OCI-LY3 (cell line): ENCODE data around the gene COX7A2.

Experiments
- H2AFZ ChIP-seq: fragments of 200-600, 300-600 bp; shearing (Covaris generic); 2 replicates; pipeline ENCODE4 v1.6.0; 2014; ENCODE audit warnings: antibody characterized with exemption, low read depth, low read length
- H3K27ac ChIP-seq: fragments of 200-600, 300-600 bp; sonication (generic); 2 replicates; pipeline ENCODE4 v1.5.1; 2014; ENCODE audit warnings: mild to moderate bottlenecking, low read length, moderate library complexity, mixed read lengths
- H3K27me3 ChIP-seq: fragments of 200-600, 300-600 bp; sonication (generic); 2 replicates; pipeline ENCODE4 v1.6.1; 2014; ENCODE audit warnings: low read depth, low read length, mixed read lengths
- H3K36me3 ChIP-seq: fragments of 200-600, 300-600 bp; sonication (generic); replicated peaks from 2 replicates; pipeline ENCODE3; 2014; ENCODE audit warnings: low read depth, low read length, mixed read lengths
- H3K4me1 ChIP-seq: fragments of 300-600, 200-600 bp; sonication (generic); 2 replicates; pipeline ENCODE4 v1.6.1; 2014; ENCODE audit warnings: low read length, mixed read lengths
- H3K4me2 ChIP-seq: fragments of 200-600, 300-600 bp; sonication (generic); 2 replicates; pipeline ENCODE4 v1.6.1; 2014; ENCODE audit warnings: low read length, mixed read lengths
- H3K4me3 ChIP-seq: fragments of 300-600, 200-600 bp; sonication (generic); 2 replicates; pipeline ENCODE4 v1.5.1; 2014; ENCODE audit warnings: antibody characterized with exemption, mild to moderate bottlenecking, low read length, moderate library complexity
- H3K79me2 ChIP-seq: fragments of 300-600, 200-600 bp; shearing (Covaris generic); 2 replicates; pipeline ENCODE4 v1.6.1; 2014; ENCODE audit warnings: mild to moderate bottlenecking, low read length, mixed read lengths
- H3K9ac ChIP-seq: fragments of 300-600, 200-600 bp; shearing (Covaris generic); 2 replicates; pipeline ENCODE4 v1.6.0; 2014; ENCODE audit warnings: mild to moderate bottlenecking, low read length, moderate library complexity
- H3K9me3 ChIP-seq: fragments of 200-600, 300-600 bp; shearing (Covaris generic); 2 replicates; pipeline ENCODE4 v1.6.1; 2014; ENCODE audit warnings: low read length, mixed read lengths; ENCODE audit not compliant: insufficient read depth
- H4K20me1 ChIP-seq: fragments of 200-600, 300-600 bp; sonication (generic); 2 replicates; pipeline ENCODE4 v1.6.1; 2016; ENCODE audit warnings: low read length, mixed read lengths; ENCODE audit not compliant: insufficient read depth
- EZH2phosphoT487 ChIP-seq: fragments of 200-600 bp; shearing (Covaris generic); IDR thresholded peaks from 2 replicates; pipeline ENCODE4 v1.6.1; 2018; ENCODE audit warnings: antibody characterized with exemption, mixed run types, low read depth
- TF ChIP-seq, protein P1 (sequence below): fragments of 200-600, 300-600 bp; sonication (generic); IDR thresholded peaks from 2 replicates; pipeline ENCODE4 v1.5.1; 2014; ENCODE audit warnings: antibody characterized with exemption, low read length, low read depth

COX7A2 gene

DNA sequence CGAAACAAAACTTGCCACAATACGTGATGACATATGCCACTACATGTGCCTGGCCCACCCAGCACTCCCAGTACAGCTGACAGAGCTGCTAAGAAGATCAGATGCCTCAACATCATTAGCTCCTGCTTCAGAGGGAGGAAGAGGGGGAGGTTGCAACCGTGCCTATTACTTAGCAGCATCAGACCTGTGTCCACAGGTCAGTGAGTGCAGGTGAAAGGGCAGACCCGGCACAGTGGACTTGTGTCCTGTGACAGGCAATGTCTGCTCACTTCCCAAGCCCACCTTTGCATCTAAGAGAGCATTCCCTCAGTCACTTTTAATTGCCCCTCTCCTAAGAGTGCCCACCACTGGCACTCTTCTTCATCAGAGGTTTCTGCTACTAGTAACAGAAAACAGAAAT is 28.3 kb downstream of the COX7A2 start:
- H3K27me3 ChIP-seq, result no peaks in the 10 kb centered on the region
- no peaks in the 10 kb centered on the region for H3K36me3 ChIP-seq
- no peak overlapping the region for H3K4me2 ChIP-seq
- no peak overlapping the region for H3K9ac ChIP-seq
- H3K27ac ChIP-seq, result no peak overlapping the region
- no peak overlapping the region for H3K4me3 ChIP-seq
- no peaks in the 10 kb centered on the region for H3K79me2 ChIP-seq
- H2AFZ ChIP-seq, result no peak overlapping the region
- H3K9me3 ChIP-seq, result no peaks in the 10 kb centered on the region
- peaks cover 20% of the 10 kb centered on the region for H3K4me1 ChIP-seq
- TF ChIP-seq, protein P1, sequence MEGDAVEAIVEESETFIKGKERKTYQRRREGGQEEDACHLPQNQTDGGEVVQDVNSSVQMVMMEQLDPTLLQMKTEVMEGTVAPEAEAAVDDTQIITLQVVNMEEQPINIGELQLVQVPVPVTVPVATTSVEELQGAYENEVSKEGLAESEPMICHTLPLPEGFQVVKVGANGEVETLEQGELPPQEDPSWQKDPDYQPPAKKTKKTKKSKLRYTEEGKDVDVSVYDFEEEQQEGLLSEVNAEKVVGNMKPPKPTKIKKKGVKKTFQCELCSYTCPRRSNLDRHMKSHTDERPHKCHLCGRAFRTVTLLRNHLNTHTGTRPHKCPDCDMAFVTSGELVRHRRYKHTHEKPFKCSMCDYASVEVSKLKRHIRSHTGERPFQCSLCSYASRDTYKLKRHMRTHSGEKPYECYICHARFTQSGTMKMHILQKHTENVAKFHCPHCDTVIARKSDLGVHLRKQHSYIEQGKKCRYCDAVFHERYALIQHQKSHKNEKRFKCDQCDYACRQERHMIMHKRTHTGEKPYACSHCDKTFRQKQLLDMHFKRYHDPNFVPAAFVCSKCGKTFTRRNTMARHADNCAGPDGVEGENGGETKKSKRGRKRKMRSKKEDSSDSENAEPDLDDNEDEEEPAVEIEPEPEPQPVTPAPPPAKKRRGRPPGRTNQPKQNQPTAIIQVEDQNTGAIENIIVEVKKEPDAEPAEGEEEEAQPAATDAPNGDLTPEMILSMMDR, result no peak
- no peak for TF ChIP-seq EZH2phosphoT487
- no peaks in the 10 kb centered on the region for H4K20me1 ChIP-seq

DNA sequence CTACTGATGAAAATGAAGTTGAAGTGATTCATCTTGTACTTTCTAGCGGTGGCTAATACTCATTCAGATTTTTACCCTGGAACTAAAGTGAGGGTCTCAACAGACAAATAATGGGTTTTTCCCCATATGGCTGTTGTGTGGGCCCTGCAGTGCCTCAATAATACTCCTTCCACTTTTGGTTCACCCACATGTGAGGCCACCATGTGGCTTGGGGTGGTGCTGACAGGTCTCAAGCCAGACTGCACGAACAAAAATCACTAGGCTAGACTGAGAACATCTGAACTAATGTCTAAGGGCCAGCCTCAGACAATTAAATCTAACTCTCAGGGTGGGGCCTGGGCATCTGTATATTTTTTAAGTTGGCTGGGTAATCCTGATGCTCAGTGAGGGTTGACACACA is 29.9 kb downstream of the COX7A2 start:
- Histone ChIP-seq H3K9ac (no peak overlapping the region), H3K4me3 (no peak overlapping the region), H3K36me3 (no peaks in the 10 kb centered on the region), H4K20me1 (no peaks in the 10 kb centered on the region), H3K27ac (no peak overlapping the region), H3K9me3 (no peaks in the 10 kb centered on the region), H2AFZ (0 out of 2 replicates have a peak overlapping the region, but pooled peaks have one; percentile 19), H3K79me2 (no peaks in the 10 kb centered on the region), H3K27me3 (no peaks in the 10 kb centered on the region), H3K4me2 (no peak overlapping the region), H3K4me1 (peaks cover 26% of the 10 kb centered on the region)
- TF ChIP-seq, protein P1, result peak; percentile 34
- TF ChIP-seq EZH2phosphoT487, result no peak

DNA sequence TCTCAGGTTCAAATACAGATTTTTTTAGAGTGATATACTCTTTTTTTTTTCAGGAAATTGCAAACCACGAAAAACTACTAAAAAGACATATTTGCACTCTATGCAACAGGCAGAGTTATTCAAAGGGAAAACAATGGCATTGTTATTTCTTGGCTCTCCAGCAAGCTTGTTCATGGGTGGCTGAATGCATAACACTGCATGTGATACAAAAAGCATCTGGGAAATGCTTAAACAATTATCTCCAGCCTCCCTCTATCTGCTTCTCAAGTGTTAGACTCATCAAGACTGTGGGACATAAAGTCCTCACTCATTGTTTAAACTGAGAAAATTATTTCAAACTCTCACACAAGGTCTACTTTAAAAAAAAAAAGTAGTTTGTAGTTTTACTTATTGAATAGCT is 30.5 kb downstream of the COX7A2 start:
- TF ChIP-seq EZH2phosphoT487, result no peak
- TF ChIP-seq, protein P1, result no peak
- no peak overlapping the region for H3K4me2 ChIP-seq

DNA sequence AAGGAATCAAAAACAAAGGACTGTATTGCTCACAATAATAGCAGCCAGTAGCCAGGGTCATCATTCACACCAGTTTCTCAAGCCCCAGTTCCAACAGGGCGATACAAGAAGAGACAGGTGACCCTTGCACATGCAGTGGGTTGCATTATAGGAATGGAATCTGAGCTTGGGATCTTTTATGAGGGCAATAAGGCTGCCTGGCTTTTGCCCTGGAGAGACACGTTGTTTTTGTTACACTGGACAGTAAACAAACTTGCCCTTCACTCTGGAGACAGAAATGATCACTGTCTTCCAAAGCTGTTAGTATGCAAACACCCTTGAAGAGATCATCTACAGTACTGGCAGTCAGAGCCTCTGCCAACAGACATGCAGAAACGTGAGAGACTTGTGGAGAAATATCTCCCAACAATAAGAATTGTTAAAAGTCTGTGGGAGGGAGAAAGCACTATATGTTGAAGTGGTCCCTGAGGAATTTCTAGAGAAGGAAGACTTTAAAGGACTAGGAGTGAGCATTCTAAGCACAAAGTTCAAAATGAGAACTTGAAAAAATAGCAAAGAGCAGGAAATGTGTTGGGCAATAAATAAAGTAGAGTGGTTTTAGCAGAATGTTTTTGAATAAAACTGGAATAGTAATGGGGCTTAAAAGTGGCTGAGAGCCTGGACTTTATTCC is 31.5 kb downstream of the COX7A2 start:
- H4K20me1 ChIP-seq, result no peaks in the 10 kb centered on the region
- TF ChIP-seq EZH2phosphoT487, result no peak
- TF ChIP-seq, protein P1, result no peak
- peaks cover 28% of the 10 kb centered on the region for H3K4me1 ChIP-seq
- H3K79me2 ChIP-seq, result no peaks in the 10 kb centered on the region
- no peak overlapping the region for H3K9ac ChIP-seq
- no peaks in the 10 kb centered on the region for H3K27me3 ChIP-seq
- H3K27ac ChIP-seq, result no peak overlapping the region
- H2AFZ ChIP-seq, result no peak overlapping the region
- no peak overlapping the region for H3K4me3 ChIP-seq
- H3K4me2 ChIP-seq, result no peak overlapping the region
- H3K9me3 ChIP-seq, result no peaks in the 10 kb centered on the region
- H3K36me3 ChIP-seq, result no peaks in the 10 kb centered on the region

More for the DNA sequence above, 30.5 kb downstream of the COX7A2 start:
- H3K36me3 ChIP-seq, result no peaks in the 10 kb centered on the region
- H3K4me1 ChIP-seq, result peaks cover 32% of the 10 kb centered on the region
- no peak overlapping the region for H3K4me3 ChIP-seq
- no peaks in the 10 kb centered on the region for H3K9me3 ChIP-seq
- no peak overlapping the region for H3K27ac ChIP-seq
- no peaks in the 10 kb centered on the region for H4K20me1 ChIP-seq
- no peak overlapping the region for H3K9ac ChIP-seq
- no peak overlapping the region for H2AFZ ChIP-seq
- H3K79me2 ChIP-seq, result no peaks in the 10 kb centered on the region
- H3K27me3 ChIP-seq, result no peaks in the 10 kb centered on the region
